ENCODE results near the gene CHEK2. TPM values are rescaled to one million over a fixed set of nuclear protein-coding genes. Genes with fewer than 3 reads are reported as not detected.
"Not testable (repeated sequence)": the region's sequence is repeated elsewhere in the genome, so short reads cannot be mapped to it uniquely, and the experiment has no call there.

CHEK2 gene
- polyA plus RNA-seq (2013, experiment 1 of 2; ENCODE audit: insufficient read length): 17.3 TPM
- polyA plus RNA-seq (2013, experiment 2 of 2; ENCODE audit: insufficient read length): 6.0 TPM

GRCh38 chr22:28741785-28742561, at the start of gene CHEK2, which contains the start of gene HSCB:
TSS of gene CHEK2 (minus strand) at chr22:28741820. CDS start at chr22:28734721, 7,099 bp downstream.
TSS of gene HSCB (plus strand) at chr22:28742039. CDS start at chr22:28742096, 57 bp downstream.
- DNase-seq: peak; percentile 99

- no peak for DNase-seq
Measured at GRCh38 chr22:28791124-28791523, 49.5 kb upstream of the CHEK2 start.

- DNase-seq: no peak
Measured at GRCh38 chr22:28788601-28789000, 47.0 kb upstream of the CHEK2 start.

GRCh38 chr22:28783786-28784671, 42.4 kb upstream of the CHEK2 start:
- DNase-seq: no peak

DNA sequence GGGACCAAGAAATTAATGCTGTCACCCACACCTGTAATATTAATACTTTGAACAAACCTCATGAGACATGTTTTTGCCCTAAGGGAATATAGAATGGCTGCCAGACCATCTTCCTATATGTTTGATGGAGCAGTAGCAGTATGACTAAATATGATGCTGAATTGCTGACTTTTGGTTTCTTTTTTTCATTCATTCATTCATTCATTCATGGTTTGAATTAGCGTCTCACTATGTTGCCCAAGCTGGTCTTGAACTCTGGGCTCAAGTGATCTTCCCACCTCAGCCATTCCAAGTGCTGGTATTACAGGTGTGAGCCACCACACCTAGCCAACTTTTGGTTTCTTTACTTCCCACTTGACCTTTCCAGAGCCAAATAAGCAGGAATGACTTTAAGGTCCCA, 38.7 kb upstream of the CHEK2 start:
- DNase-seq: no peak

GRCh38 chr22:28779833-28780232, 38.2 kb upstream of the CHEK2 start:
- no peak for DNase-seq

DNA sequence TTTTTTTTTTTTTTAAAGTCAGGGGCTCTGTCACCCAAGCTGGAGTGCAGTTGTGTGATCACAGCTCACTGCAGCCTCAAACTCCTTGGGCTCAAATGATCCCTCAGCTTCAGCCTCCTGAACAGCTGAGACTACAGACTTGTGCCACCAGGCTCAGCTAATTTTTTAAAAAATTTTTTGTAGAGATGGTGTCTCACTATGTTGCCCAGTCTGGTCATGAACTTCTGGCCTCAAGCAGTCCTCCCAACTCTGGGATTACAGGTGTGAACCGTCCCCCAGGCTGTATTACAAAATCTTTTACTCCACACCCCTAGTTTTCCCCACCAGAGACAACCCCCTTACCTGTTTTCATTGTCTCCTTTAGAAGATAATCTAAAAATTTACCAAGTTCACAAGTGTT, 32.8 kb upstream of the CHEK2 start:
- DNase-seq: no peak

DNA sequence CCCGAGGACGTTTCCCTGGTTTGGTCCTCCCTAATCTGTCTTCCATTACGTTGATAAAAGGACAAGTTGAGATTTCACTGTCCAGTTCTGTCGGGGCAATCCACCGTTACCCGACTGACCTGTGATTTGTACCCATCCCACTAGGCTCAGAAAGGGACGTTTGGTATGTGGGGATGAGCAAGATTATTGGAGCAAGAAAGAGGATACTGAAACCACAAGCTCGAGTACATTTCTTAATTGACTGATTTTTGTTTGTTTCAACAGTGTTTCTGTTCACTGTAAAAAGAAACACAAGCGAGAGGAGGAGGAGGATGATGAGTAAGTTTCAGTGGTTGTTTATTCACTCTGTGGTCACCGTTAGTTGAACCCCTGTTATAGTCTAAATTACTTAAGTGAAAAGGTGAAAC, 31.8 kb upstream of the CHEK2 start:
- DNase-seq: no peak

DNA sequence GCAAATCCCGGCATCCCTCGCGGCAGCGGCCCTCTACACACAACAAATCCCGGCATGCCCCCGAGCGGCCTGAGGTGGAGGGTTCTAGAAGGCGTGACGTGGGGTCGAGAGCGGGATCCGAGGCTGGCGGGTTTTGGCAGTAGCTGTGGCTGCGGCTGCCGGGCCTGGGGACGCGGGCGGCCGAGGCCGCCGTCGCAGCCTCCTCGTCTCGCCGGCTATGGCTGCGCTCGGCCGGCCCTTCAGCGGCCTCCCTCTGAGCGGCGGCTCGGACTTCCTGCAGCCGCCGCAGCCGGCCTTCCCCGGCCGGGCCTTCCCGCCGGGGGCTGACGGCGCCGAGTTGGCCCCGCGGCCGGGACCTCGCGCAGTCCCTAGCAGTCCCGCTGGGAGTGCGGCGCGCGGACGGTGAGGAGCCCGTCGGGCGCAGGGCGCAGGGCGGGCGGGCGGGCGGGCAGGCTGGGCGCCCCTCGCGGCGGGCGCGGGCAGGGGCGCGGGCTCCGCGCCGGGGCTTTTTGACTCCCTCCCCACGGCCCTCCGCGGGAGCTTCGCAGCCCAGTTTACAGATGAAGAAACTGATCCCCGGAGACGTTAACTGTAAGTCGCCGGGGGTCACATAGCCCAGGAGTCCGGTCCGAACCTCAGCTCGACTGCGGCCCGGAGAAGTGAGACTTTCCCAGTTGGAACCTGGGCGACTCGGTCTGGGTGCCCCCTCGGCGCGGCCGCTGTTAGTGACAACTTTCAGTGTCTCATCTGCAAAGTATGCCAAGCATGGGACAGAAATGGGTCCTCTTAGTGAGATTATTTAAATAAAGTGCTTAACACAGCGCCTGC, 31.2 kb upstream of the CHEK2 start, which contains the start of gene CCDC117:
Gene CCDC117, plus strand, starts transcription at position 63 of the 828 bp plus-strand sequence. Its CDS starts 155 bp downstream, at position 218.
- DNase-seq: peak; percentile 96

DNA sequence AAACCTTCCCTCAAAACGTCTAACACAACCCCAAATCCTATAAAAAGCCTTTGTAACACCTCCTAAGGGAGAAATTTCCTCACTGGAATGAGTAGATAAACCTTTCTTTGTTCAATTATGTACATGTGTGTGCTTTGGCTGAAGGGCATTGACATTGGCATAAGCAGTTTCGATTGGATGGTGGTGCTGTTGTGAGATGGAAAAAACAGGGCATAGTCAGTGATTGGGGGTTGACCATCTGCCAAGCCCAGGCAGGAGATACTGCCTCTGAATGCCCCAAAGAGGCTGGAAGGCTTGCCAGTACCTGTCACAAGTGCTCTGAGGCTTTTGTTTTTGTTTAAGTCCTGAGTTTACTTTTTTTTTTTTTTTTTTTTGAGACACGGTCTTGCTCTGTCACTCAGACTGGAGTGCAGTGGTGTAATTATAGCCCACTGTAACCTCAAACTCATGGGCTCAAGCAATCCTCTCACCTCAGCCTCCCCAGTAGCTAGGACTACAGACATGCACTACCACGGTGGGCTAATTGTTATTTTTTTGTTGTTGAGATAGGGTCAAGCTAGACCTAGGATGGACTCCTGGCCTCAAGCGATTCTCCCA, 29.7 kb upstream of the CHEK2 start:
- DNase-seq: no peak

DNA sequence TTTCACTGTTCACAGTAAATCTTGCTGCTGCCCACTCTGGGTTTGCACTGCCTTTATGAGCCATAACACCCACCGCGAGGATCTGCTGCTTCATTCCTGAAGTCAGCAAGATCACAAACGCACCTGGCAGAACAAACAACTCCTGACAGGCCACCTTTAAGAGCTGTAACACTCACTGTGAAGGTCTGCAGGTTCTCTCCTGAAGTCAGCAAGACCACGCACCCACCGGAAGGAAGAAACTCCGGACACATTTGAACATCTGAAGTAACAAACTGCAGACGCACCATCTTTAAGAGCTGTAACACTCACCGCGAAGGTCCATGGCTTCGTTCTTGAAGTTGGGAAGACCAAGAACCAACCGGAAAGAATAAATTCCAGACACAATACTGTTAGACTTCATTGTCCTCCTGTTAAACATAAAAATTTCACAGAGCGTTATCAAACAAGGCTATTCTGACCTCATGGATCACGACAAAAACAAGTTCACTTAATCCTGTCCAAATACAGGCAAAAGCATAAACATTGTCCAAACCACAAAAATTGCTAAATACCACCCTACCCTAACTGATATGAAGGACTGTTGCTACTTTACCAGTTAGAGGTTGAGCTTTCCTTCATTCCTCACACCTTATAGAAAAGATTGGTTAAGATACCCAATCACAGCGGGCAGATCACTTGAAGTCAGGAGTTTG, 27.9 kb upstream of the CHEK2 start:
- DNase-seq: no peak

DNA sequence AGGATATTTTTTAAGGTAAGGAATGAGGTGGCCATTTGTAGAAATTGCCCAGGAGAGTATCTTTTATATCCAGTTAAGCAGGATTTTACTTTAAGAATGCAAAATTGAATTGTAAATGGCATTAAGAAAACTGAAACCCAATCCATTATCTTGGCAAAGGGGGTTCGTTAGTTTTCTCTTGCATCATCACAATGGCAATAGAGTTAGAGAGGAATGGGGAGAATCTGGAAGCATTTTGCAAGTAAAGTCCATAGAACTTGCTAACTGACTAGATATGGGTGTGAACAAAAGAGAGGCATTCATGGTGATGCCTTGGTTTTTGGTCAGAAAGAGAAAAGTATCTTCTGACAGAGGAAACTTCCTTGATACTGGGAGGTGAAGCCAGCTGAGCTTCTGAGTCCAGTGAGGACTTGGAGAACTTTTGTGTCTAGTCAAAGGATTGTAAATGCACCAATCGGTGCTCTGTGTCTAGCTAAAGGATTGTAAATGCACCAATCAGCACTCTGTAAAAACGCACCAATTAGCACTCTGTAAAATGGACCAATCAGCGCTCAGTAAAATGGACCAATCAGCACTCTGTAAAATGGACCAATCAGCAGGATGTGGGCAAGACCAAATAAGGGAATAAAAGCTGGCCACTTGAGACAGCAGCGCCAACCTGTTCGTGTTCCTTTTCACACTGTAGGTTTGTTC, 27.2 kb upstream of the CHEK2 start:
- no peak for DNase-seq

DNA sequence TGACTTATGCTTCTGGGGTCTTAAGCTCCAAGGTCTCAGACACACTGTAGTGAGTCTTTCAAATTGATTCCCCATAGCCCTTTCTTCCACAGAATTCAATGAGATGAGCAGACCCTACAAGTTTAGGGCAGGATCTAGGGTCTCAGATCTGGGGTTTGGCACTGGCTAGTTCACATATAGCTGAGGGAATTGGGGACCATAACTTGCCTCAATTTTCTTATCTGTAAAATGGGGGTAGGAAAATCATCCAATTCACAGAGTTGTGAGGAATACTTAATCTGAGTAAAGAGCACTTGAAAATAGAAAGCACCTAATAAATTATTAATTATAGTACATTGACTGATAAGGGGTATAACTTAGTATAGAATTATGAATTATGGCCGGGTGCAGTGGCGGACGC, 25.0 kb upstream of the CHEK2 start:
- no peak for DNase-seq

GRCh38 chr22:28762000-28762399, 20.4 kb upstream of the CHEK2 start:
- DNase-seq: not testable (repeated sequence)

DNA sequence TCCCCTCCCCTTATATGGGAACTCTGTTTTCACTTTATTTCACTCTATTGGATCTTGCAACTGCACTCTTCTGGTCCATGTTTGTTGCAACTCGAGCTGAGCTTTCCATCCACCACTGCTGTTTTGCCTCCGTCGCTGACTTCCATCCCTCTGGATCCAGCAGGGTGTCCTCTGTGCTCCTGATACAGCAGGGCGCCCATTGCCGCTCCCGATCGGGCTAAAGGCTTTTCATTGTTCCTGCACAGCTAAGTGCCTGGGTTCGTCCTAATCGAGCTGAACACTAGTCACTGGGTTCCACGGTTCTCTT, 19.8 kb upstream of the CHEK2 start:
- no peak for DNase-seq

DNA sequence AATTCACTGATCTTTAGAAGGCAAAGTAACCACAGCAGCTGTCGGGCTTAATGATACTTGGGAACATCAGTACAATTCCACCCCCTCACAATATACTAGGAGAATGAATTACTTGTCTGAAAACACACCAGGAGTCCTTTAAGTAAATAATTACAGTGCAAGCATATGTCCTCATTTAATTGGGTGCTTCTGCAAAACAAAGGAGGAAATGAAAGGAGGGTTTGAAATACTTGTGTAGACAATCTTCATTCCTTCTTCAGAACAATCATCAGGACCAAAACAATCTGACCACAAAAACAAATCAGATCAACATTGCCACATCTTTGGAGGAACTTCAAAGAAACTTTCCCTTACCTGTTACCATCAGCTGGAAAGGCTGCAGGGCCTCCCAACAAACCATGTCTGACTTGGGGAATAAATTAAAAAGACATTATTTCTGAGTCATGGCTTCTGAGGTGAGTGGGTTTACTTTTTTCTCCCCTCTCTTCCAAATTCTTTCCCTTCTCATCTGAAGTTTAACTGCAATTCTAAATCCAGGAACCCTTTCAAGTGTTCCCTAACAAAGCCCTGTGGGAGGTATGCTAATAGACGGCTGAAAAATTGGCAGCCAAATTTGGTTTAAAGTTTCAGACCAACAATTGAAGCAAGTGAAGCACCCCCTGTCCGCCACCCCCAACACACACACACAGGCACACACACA, 18.4 kb upstream of the CHEK2 start:
- no peak for DNase-seq

DNA sequence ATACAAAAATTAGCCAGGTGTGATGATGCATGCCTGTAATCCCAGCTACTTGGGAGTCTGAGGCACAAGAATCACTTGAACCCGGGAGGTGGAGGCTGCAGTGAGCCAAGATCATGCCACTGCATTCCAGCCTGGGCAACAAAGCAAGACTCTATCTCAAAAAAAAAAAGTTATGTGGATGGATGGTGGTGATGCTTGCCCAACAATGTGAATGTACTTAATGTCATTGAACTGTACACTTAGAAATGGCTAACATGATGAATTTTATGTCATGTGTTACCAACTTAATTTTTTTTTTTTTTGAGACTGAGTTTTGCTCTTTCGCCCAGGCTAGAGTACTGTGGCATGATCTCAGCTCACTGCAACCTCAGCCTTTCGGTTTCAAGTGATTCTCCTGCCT, 12.9 kb upstream of the CHEK2 start:
- DNase-seq: not testable (repeated sequence)

DNA sequence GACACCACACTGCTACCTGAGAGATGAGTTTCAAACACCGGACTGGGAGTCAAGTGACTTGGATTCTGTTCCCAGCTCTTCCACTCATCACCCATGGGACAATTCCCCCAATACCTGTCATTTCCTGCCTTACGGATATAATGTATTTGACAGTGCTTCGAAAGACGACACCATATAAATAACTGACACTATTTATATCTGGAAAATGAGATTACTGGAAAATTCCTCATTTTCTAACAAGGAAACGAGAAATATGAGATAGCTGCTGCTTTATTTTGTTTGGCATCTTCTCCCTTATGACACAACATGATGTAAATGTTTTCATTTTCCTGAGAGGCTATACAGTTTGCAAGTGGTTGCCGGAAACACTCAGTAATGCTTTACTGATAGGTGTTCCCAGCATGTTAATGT, 8.9 kb upstream of the CHEK2 start:
- peak; percentile 94 for DNase-seq

- DNase-seq: no peak
Measured at GRCh38 chr22:28743852-28744251, 2.2 kb upstream of the CHEK2 start.

DNA sequence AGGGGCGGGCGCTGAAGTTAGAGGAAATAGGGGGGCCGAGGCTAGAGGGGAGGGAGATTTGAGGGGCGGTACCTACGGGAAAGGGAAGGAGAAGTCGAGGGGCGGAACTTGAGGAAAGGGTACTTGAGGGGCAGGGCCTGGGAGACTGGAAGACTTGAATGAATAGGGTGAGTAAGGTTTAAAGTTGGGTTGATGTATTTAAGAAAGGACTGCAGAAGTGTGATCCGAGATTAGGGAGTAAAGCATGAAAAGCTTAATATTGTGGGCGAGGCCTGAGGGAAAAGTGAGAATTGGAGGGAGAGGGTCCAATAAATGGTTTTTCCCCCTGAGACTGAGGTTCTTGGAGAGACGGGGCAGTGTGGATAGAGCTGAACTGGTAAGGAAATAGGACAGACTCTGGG, 942 bp upstream of the CHEK2 start:
- no peak for DNase-seq
